Left cardiac atrium (tissue), 4 donors: Measurements from ENCODE around the gene OR5C1. TPM values are rescaled to one million over a fixed set of nuclear protein-coding genes. Genes with fewer than 3 reads are reported as not detected.
A peak's percentile ranks its signal among the peaks of the same experiment; 100 is the strongest.
"Not testable (repeated sequence)": the region's sequence is repeated elsewhere in the genome, so short reads cannot be mapped to it uniquely, and the experiment has no call there.

Experiments used
- ATAC-seq, 2 donors: fragments of 200-7000 bp; cut with Tn5 transposase; one replicate each; pipeline ENCODE4 v1.9.1; 2020; ENCODE audit warnings: mild to moderate bottlenecking in 2 of 2, moderate library complexity in 2 of 2
- DNase-seq: peaks from one replicate; pipeline ENCODE4 v3.0.0-alpha.2; 2020
- intact Hi-C, 2 donors: fragments of 100-400 bp; cut with DNase I; formaldehyde crosslinking; loops; one replicate each; pipeline versions ENCODE4 v1.14.1 to v1.15.1; 2022 to 2023
- total RNA-seq, 2 donors: library from RNA; stranded (reverse); fragmentation: NEBNext Ultra II Directional; extraction: Animal tissue kit (Norgen Biotek cat#: 25700); gene quantifications; one replicate each; pipeline ENCODE4 v1.2.1, GENCODE V29; 2021
- donor health status: DM: no; HTN: yes; CAD: no.
- donor health status: DM: no; HTN: yes; CAD: no; lungs with severe emphysema.
- donor health status: DM: yes; HTN: yes; CAD: no.
- donor health status: Dilated cardiomyopathy.

Gene OR5C1
- total RNA-seq, 2 donors from 2014 or later = not detected

DNA sequence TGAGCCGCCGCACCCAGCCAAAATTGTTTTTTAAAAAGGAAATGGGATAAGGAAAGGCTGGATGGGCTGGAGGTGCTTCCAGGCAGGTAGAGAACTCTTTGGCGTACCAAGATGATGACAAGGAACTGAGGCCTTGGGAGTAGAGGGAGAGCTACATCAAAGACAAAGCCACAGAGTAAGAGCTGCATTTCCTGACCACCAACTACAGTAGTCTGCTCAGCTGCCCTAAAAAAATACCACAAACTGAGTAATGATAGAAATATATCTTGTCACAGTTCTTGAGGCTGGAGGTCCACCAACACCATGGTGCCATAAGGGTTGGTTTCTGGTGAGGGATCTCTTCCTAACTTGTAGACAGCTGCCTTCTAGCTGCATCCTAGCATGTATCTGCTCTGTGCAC is 19.4 kb downstream of the OR5C1 start:
- intact Hi-C loops = no loop called here
- no peak for ATAC-seq

DNA sequence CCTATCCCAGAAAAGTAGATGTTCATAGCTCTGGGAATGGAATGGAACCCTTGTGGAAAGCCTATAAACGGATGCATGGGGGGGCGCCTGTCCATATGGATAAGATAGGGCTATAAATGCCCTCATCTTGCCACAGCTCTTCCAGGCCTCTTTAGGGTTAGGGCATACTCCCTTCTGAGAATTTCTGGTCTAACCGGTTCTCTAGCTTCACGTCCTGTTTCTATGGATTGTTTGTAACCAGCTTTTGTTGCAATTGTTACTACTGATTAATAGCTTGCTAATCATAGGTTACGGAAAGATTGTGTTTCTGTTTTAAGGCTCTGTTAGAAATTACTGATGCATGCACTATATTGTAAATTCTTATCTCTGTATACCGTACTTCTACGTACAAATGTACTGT is 20.5 kb downstream of the OR5C1 start:
- DNase-seq, ATAC-seq: not testable (repeated sequence)
- intact Hi-C loops = loop anchor here in 1 of 2 donors (1.0 kb wide), 1 partner anchor 344 kb away; no protein-coding TSS in a partner anchor

More for the DNA sequence above, 19.4 kb downstream of the OR5C1 start:
- no peak for DNase-seq

DNA sequence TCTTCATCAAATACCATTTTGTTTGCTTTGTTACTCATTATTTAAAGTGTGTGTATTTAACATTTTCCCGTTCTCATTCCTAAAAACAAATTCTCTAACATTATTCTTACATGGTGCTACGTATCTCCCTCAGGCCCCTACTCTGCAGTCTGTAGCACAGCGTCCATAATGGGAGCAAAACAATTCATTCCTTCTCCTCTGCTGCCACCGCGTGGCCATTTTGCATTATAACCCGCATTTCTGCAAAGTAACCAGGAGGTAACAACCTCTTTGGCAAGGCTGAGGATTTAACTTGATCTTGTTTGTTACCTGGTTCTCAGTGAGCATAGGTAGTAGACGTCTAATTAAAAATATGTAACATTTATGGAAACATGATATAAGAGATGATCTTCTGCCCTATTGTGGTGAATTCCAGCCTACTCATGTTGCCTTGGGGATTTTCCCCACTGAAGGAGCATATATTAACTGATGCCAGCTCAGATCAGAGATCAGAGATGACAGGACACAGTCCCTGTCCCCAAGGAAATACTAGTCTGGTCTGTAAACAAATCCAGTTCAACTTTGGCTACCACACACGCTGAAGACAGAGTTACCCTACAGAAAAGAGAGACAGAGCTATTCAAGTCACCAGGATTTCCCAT is 21.7 kb downstream of the OR5C1 start:
- intact Hi-C loops = loop anchor here in 1 of 2 donors (5.0 to 10.0 kb wide), 2 partner anchors 343 to 686 kb away; no protein-coding TSS in a partner anchor
- ATAC-seq = peak; percentile 90 to 91
- DNase-seq = peak; percentile 66

DNA sequence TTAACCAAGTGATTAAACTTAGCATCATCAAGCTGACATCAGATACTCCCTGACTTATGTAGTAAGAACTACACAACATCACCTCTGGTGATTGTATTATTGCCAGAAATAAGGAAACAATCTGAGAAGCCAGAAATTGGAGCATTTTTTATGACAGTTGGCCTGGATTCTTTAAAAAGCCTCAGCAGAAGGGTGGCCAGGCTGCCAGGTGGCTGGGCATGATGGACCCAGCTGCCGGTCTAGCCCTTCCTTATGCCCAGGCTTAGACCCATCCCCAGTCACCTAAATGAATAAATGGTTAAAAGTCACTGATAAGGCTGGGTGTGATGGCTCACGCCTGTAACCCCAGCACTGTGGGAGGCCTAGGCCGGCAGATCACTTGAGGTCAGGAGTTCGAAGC is 24.0 kb downstream of the OR5C1 start:
- DNase-seq (no peak), ATAC-seq (no peak)
- intact Hi-C loops = loop anchor here in 1 of 2 donors (5.0 to 10.0 kb wide), 2 partner anchors 345 to 688 kb away; no protein-coding TSS in a partner anchor

DNA sequence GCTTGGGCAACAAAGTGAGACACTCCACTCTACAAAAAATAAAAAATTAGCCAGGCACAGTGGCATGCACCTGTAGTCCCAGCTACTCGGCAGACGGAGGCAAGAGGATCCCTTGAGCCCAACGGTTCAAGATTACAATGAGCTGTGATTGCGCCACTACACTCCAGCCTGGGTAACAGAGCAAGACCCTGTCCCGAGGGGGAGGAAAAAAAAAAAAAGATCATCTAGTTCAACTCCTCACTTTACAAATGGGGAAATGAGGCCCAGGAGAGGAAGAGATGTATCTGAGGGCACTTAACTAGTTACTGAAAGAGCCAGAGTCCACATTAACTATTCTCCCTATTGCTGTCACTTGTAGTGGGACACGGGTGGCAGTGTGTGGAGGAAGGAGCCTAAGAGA is 25.8 kb downstream of the OR5C1 start:
- intact Hi-C loops = loop anchor here in 1 of 2 donors (5.0 to 10.0 kb wide), 2 partner anchors 347 to 690 kb away; no protein-coding TSS in a partner anchor
- no peak for ATAC-seq

DNA sequence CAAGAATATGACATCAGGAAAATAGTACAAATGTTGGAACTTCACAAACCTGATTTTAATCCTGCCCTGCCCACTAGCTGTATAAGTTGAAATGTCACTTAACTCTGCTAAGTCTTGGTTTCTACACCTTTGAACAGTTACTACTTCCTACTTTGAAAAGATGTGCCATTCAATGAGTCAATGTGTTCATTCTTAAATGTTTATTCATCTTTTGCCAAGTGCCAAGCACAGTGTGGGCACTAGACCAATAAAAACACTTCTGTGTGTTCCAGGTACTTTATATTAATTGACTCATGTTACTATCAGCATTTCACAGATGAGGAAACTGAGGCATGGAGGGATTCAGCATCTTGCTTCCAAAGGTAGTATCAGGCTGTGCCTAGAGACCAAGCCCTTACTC is 26.8 kb downstream of the OR5C1 start:
- DNase-seq (no peak), ATAC-seq (no peak)
- intact Hi-C loops = loop anchor here in 1 of 2 donors (10.0 kb wide), 1 partner anchor 691 kb away; no protein-coding TSS in a partner anchor

More for the DNA sequence above, 25.8 kb downstream of the OR5C1 start:
- DNase-seq = no peak

DNA sequence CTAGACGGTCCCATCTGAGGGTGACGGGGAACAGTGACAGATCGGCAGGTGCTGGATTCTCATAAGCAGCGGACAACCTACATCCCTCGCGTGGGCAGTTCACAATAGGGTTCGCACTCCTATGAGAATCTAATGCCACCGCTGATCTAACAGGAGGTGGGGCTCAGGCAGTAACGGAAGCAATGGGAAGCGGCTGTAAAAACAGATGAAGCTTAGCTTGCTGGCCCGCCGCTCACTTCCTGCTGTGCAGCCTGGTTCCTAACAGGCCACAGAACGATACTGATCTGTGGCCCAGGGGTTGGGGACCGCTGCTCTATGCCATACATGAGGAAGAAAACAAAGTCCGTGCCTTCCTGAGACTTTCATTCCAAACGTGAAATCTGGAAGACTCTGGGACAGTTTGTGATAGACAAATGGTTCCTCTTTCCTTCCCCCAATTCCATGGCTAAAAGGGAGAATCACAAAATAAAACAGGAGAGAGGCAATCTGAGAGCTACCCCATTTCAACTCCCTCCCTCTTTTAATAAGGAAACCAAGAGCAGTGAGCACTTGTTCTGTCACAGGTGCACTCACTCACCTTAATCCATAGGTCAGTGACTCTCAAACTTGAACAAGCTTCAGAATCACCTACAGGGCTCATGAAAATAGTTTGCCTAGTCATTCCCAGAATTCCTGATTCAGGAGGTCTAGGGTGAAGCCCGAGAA is 27.6 kb downstream of the OR5C1 start:
- intact Hi-C loops = loop anchor here in 1 of 2 donors (10.0 kb wide), 1 partner anchor 692 kb away; no protein-coding TSS in a partner anchor
- ATAC-seq (peak; percentile 77 to 85), DNase-seq (peak; percentile 73)

DNA sequence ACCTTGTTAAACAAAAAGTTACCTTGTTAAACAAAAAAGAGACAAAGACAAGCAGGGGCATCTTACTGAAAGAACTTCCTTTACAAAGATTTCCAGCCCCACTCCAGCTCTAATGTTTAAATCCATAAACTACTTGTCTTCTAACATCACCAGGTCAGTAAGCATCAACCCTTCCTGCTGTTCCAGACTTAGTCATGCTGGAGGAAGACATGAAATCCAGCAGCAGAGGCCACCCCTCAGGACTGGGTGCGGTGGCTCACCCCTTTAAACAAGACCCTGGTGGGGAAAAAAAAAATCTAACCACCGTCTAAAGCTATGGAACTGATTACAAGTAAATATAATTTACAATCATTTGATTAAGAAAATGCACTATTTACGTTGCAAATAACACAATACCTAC is 30.6 kb downstream of the OR5C1 start:
- intact Hi-C loops = loop anchor here in 1 of 2 donors (10.0 kb wide), 1 partner anchor 695 kb away; no protein-coding TSS in a partner anchor
- ATAC-seq (no peak), DNase-seq (no peak)

DNA sequence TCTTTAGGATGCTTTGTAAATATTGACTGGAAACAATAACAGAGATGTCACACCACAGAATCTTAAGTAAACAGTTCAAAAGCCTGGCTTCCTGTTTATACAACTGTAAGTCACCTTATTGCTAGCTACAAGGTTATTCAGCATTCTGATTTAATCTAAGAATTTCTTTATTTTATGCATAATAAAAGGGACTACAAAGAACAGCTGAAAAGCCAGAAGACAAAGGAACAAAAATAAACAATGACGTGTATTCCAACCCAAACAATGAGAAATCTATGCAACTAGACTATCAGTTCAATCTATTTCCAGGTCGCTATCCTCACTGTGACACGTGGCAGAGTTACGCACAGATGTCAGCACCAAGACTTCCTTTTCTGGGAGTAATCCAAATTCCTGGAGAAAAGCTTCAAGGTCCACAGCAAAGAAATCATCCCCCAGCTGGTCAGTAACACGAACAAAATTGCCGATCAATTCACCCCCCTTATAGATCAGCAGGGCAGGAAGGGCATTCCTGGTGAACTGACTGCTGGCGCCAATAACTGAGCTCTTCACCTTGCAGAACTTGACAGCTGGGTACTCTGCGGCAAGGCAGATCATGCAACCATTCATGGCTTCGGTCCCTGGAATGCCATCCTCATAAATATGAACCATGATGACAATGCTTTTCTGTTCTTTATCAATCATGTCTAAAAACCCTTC is 31.2 kb downstream of the OR5C1 start:
- DNase-seq (no peak), ATAC-seq (peak in 1 of 2 donors; percentile 17)
- intact Hi-C loops = loop anchor here in 1 of 2 donors (10.0 kb wide), 1 partner anchor 695 kb away; no protein-coding TSS in a partner anchor

DNA sequence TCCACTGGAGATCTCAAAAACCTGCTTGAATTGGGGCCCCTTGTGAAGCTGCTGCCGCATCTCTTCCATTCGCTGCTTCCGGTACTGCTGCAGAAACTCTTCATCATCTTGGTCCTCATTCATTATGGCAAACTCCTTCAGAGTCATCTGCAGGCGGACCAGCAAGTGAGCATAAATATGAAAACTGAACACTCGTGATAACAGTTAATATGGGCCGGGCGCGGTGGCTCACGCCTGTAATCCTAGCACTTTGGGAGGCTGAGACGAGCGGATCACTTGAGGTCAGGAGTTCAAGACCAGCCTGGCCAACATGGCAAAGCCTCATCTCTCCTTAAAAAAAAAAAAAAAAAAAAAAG is 31.7 kb downstream of the OR5C1 start:
- ATAC-seq = no peak
- intact Hi-C loops = no loop called here
- DNase-seq = no peak

DNA sequence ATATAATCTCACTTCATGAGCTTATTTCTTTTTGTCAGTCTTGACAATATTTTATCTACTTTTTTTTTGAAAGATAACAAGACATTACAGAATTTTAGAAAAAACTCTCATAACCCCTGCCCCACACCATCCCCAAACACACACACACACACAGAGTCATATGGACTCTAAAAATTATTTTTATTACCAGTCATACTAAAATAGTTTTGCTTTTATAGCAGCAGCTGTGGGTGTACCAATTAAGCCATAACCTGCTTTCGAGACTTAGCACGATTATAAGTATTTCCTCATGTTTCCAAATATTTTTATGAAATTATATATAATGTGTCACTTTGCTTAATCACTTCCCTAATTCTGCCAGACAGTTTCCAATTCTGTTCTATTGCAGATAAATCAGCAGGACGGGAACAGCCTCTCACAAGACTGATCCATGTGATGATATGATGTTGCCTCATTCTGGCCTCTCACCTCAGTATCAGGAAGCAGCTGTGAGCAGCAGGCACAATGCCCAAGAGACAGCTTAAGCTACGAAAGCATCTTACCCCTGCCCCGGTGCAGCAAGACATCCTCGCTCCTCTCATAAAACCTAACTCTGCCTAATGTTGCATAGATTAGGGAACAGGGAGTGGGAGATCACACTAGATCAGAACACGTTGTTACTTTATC is 32.7 kb downstream of the OR5C1 start:
- peak; percentile 30 to 54 for ATAC-seq
- intact Hi-C loops = no loop called here
- DNase-seq = peak; percentile 58

DNA sequence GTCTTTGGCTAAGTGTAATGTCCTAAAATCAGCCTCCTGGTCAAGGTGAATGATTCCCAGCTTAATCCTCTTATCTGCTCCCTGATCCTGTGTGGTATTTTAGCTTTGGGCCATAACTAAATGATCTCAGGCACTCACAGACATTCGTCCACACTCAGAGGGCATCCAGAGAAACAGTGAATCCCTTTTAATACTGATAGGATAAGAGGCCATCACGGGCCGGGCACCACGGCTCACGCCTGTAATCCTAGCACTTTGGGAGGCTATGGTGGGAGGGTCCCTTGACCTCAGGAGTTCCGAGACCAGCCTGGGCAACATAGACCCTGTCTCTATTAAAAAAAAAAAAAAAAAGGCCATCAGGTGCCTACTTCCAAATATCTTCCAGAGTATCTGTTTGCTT is 33.3 kb downstream of the OR5C1 start:
- intact Hi-C loops = no loop called here
- DNase-seq = no peak

DNA sequence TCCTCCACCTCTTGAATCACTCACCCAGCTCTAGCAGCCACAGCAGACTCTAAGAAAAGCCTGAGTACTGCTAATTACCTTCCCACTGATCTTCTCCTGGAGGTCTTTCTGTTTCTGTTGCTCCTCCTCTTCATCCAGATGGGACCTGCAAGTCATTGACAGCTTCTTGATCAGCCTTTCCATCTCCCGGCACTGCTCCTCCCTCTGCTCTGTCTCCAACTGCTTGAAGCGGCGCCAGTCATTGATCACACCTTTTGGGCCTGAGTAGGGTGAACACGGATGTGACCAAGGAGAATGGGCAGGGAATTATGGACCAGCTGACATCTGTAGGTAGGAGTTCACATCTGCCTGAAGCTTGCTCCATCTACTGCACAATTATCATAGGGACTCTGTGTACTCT is 34.2 kb downstream of the OR5C1 start:
- ATAC-seq (no peak), DNase-seq (no peak)
- intact Hi-C loops = no loop called here

More for the DNA sequence above, 33.3 kb downstream of the OR5C1 start:
- no peak for ATAC-seq

DNA sequence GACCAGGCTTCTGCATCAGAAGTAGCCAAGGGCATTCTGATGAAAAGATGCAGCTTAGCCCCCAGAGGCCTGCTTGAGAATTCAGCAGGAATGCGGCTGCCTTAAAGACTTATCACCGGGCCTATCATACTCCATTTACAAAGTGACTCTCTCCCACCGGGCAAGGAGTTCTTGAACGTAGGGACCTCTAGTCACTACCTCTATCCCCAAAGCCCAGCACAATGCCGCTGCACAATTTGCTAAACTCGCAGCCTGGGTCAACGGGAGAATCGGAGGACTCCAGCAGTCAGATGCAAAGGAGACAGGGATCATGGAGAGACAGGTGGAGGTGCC is 39.0 kb downstream of the OR5C1 start:
- intact Hi-C loops = no loop called here
- DNase-seq (no peak), ATAC-seq (peak; percentile 13 to 23)

DNA sequence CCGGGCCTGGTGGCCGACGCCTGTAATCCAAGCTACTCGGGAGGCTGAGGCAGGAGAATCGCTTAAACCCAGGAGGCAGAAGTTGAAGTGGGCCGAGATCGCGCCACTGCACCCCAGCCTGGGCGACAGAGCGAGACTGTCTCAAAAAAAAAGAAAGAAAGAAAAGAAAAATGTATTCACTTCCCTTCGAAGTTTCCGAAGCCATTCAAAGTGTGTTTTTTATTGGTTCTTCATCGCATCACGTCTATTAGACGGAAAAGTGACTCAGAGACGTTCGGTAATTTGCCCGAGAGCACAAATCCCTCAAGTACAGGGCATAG is 40.2 kb downstream of the OR5C1 start:
- DNase-seq, ATAC-seq, intact Hi-C loops: not testable (repeated sequence)

DNA sequence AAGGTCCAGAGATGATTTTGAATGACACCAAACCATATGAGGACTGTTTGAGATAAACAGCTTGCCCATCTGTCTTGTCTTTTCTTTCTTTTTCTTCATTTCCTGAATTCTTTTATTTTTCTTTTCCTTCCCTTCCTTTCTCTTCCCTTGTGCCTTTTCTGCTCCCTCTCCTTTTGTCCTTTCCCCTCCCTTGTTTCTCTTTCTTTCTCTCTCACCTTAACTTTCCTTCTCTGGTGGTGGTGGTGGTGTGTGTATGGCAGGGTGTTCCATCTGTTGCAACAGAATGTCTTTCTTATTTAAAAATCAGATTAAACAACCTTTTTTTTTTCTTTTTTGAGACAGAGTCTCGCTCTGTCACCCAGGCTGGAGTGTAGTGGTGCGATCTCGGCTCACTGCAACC is 43.5 kb downstream of the OR5C1 start:
- intact Hi-C loops = no loop called here
- DNase-seq = no peak
- no peak for ATAC-seq

DNA sequence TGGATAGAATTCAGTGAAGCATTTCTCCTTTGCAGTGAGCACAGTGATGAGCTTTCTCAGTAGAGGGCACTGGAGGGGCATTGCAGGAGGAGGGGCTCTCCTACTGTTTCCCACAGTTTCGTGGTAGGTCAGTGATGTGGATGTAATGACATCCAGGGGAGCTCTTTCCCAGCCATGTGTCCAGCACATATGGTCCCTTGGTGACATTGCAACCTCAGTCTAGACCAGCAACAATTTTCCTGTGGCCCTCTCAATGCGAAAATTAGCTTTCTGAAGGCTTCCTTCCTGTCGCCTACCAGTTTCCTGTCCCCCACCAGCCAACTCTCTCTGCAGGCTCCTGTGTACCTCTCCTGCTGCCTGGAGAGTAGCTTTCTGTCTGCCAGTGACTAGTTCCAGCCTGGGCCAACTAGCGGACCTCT is 46.6 kb downstream of the OR5C1 start:
- ATAC-seq (peak in 1 of 2 donors; percentile 27), DNase-seq (no peak)
- intact Hi-C loops = no loop called here

DNA sequence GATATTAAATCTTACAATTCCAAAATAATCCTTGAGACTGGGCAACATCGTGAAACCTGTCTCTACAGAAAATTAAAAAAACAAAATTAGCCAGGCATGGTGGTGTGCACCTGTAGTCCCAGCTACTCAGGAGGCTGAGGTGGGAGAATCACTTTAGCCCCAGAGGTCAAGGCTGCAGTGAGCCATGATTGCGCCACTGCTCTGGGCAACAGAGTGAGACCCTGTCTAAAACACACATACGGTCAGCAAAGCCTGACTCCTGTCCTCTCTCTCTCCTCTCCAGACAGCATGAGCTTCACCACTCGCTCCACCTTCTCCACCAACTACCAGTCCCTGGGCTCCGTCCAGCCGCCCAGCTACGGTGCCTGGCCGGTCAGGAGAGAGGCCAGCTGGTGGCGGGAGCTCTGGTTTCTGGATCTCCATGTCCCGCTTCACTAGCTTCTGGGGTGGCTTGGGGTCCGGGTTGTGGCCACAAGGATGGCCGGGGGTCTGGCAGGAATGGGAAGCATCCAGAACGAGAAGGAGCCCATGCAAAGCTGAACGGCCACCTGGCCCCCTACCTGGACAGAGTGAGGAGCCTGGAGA is 48.6 kb downstream of the OR5C1 start:
- ATAC-seq (no peak), DNase-seq (no peak)
- intact Hi-C loops = no loop called here

DNA sequence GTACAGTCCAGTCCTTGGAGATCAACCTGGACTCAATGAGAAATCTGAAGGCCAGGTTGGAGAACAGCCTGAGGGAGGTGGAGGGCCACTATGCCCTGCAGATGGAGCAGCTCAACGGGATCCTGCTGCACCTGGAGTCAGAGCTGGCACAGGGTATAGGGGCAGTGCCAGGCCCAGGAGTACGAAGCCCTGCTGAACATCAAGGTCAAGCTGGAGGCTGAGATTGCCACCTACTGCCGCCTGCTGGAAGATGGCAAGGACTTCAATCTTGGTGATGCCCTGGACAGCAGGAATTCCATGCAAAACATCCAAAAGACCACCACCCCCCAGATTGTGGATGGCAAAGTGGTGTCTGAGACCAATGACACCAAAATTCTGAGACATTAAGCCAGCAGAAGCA is 49.7 kb downstream of the OR5C1 start:
- intact Hi-C loops, ATAC-seq, DNase-seq: not testable (repeated sequence)
